HG03460 (cell line): ENCODE results near the gene MAGEA2.
"Not testable (repeated sequence)": the region's sequence is repeated elsewhere in the genome, so short reads cannot be mapped to it uniquely, and the experiment has no call there.

ENCODE experiments used
- ATAC-seq: cut with Tn5 transposase; IDR thresholded peaks from one replicate; pipeline ENCODE4 v1.9.1; 2021; ENCODE audit not compliant: unreplicated experiment

Gene MAGEA2

DNA sequence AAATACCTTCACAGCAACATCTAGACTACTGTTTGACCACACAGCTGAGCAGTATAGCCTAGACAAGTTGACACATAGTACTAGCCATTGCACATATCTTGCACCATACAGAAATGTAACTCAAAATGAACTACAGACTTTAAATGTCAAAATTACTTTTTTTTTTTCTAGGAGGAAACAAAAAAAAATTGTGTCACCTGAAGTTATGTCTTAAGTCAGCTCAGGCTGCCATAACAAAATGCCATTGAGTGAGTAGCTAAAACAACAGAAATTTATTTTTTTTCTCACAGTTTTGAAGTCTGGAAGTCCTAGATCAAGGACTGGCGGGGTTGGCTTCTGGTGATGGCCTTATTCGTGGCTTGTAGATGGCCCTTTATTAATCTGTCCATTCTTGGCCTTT, 44.5 kb downstream of the MAGEA2 start, which contains the start of gene CSAG2:
TSS of gene CSAG2 (minus strand) at position 101 of the 400 bp plus-strand sequence. CDS start 161 bp downstream, outside the sequence.
- ATAC-seq: not testable (repeated sequence)

DNA sequence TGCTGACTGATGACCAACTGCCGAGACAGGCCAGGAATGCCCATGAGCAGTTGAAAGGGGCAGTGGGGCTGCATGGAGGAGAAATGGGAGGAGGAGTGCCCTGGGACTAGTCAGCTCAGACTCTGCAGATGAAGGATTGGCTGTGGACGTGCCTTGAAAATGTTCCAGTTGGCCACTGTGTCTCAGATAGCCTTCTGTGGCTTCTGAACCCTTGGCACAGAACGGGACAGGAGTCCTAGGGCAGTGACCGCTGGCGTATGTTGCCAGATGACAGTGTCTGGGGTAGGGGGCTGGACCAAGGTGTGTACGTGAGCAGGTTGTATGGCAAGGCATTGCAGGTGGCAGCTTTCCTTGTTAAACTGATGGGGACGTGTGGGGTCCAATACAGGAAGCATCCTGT, 47.1 kb downstream of the MAGEA2 start:
- not testable (repeated sequence) for ATAC-seq

GRCh38 chrX:152700390-152700789, 53.3 kb downstream of the MAGEA2 start:
- not testable (repeated sequence) for ATAC-seq
